A673 (cell line): ENCODE measurements around the gene ADARB2. TPM values are rescaled to one million over a fixed set of nuclear protein-coding genes. Genes with fewer than 3 reads are reported as not detected.

ENCODE experiments used
- BruUV-seq: library from RNA; stranded (reverse); fragments of 400-500 nt; replicated peaks from 2 replicates; lab custom pipeline; 2021; lab: Mats Ljungman, UMichigan
- CTCF ChIA-PET: fragments of 300-600 bp; sonication (Branson Sonifier 250); formaldehyde crosslinking; loops from one replicate; lab custom pipeline; 2022; ENCODE audit warnings: antibody characterized with exemption; lab: Charles Lee
- POLR2A ChIA-PET: fragments of 300-600 bp; sonication (Branson Sonifier 250); formaldehyde crosslinking; loops from one replicate; lab custom pipeline; 2022; ENCODE audit warnings: antibody characterized with exemption; ENCODE audit not compliant: low non-redundant PET; lab: Charles Lee
- DNase-seq: peaks from one replicate; pipeline ENCODE4 v3.0.0-alpha.2; 2015; ENCODE audit warnings: low spot score
- H3K27ac ChIP-seq: fragments of 200-600 bp; sonication (generic); 2 replicates; pipeline ENCODE4 v1.5.1; 2016; ENCODE audit warnings: mixed run types, low read depth, mild to moderate bottlenecking, mixed read lengths, antibody characterized with exemption, low read length; ENCODE audit not compliant: poor library complexity, severe bottlenecking
- H3K27me3 ChIP-seq: fragments of 200-600 bp; sonication (generic); replicated peaks from 2 replicates; pipeline ENCODE4 v1.6.1; 2017; ENCODE audit warnings: mixed run types, low read depth, mild to moderate bottlenecking, mixed read lengths, antibody characterized with exemption, low read length; ENCODE audit not compliant: insufficient read depth, poor library complexity
- H3K36me3 ChIP-seq: fragments of 200-600 bp; sonication (generic); 2 replicates; pipeline ENCODE4 v1.6.1; 2016; ENCODE audit warnings: mixed run types, mild to moderate bottlenecking, mixed read lengths, antibody characterized with exemption, low read length; ENCODE audit not compliant: insufficient read depth, poor library complexity, severe bottlenecking
- H3K4me1 ChIP-seq: fragments of 200-600 bp; sonication (generic); 2 replicates; pipeline ENCODE4 v1.6.1; 2017; ENCODE audit warnings: mixed run types, mild to moderate bottlenecking, mixed read lengths, antibody characterized with exemption, low read length; ENCODE audit not compliant: insufficient read depth, poor library complexity, severe bottlenecking
- H3K4me3 ChIP-seq: fragments of 200-600 bp; sonication (generic); 2 replicates; pipeline ENCODE4 v1.5.1; 2016; ENCODE audit warnings: low read depth, mixed run types, mild to moderate bottlenecking, mixed read lengths, low read length; ENCODE audit not compliant: poor library complexity, severe bottlenecking
- H3K9me3 ChIP-seq: fragments of 200-600 bp; sonication (generic); 2 replicates; pipeline ENCODE4 v1.6.1; 2016; ENCODE audit warnings: mixed run types, low read depth, mild to moderate bottlenecking, mixed read lengths, antibody characterized with exemption, low read length; ENCODE audit not compliant: poor library complexity, severe bottlenecking
- EZH2 ChIP-seq: fragments of 200-600 bp; sonication (generic); IDR thresholded peaks from 2 replicates; pipeline ENCODE4 v1.6.1; 2017; ENCODE audit warnings: borderline replicate concordance, low read depth, mild to moderate bottlenecking, mixed read lengths, antibody characterized with exemption, low read length; ENCODE audit not compliant: poor library complexity, severe bottlenecking
- intact Hi-C: fragments of 100-400 bp; cut with micrococcal nuclease; formaldehyde crosslinking; loops from one replicate; pipeline ENCODE4 v1.10.0; 2022; ENCODE audit not compliant: unreplicated experiment
- total RNA-seq: library from RNA; stranded (reverse); gene quantifications from 2 replicates; pipeline ENCODE4 v1.2.3, GENCODE V29; 2021
- TF ChIP-seq, protein P1 (sequence below): fragments of 300-800, 200-600 bp; sonication (generic); conservative IDR thresholded peaks from 2 replicates; pipeline ENCODE4 v1.5.1; 2017; ENCODE audit warnings: low read depth, mild to moderate bottlenecking, antibody characterized with exemption, low read length, moderate library complexity, mixed read lengths

Gene ADARB2
- total RNA-seq, 1 experiment from 2014 or later = not detected

DNA sequence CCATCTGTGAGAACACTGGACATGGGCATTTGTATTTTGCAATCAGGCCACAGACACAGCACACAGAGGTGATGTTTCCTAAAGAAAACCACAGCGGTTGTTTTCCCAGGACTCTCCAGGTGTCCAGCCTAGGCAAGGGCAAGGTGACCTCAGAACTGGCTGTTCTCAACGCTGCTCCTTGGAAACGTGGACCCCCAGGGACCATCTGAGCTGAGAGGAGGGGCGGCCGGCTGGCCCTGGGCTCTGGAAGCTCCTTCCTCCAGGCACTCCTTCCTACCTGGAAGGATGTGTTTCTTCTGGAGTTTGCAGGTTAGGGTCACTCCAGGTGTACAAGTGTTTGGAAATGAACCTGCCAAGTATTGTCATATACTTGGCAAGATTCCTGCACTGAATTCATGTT lies 103.1 kb downstream of the ADARB2 start:
- H3K36me3 ChIP-seq = no peaks in the 10 kb centered on the region
- H3K27ac ChIP-seq = no peak overlapping the region
- peaks cover 80% of the 10 kb centered on the region for H3K27me3 ChIP-seq
- no peaks in the 10 kb centered on the region for H3K4me1 ChIP-seq
- no peaks in the 10 kb centered on the region for H3K9me3 ChIP-seq
- no peak for DNase-seq
- CTCF ChIA-PET = no interaction called here
- H3K4me3 ChIP-seq = no peak overlapping the region
- TF ChIP-seq EZH2 = no peak
- TF ChIP-seq, protein P1, sequence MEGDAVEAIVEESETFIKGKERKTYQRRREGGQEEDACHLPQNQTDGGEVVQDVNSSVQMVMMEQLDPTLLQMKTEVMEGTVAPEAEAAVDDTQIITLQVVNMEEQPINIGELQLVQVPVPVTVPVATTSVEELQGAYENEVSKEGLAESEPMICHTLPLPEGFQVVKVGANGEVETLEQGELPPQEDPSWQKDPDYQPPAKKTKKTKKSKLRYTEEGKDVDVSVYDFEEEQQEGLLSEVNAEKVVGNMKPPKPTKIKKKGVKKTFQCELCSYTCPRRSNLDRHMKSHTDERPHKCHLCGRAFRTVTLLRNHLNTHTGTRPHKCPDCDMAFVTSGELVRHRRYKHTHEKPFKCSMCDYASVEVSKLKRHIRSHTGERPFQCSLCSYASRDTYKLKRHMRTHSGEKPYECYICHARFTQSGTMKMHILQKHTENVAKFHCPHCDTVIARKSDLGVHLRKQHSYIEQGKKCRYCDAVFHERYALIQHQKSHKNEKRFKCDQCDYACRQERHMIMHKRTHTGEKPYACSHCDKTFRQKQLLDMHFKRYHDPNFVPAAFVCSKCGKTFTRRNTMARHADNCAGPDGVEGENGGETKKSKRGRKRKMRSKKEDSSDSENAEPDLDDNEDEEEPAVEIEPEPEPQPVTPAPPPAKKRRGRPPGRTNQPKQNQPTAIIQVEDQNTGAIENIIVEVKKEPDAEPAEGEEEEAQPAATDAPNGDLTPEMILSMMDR = no peak
- BruUV-seq = no TSS peak
- intact Hi-C loops = no loop called here
- POLR2A ChIA-PET = no interaction called here

DNA sequence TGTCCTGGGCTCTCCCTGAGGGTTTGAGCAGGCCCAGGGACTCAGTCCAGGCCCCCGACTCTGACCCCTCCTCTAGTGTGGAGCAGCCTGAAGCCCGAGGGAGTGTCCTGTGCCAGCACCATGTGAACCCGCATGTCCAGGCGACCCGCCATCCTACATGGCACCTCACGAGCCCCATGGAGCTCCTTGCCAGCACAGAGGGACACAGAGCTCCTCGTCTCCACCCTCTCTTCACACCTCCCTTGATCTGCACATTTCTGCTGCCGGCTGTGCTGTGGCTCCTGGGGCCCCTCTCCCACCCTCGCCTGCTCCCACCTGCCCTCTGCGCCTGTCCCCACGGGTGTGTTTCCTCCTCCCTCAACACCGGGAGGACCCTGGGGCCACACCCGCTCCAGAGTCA lies 103.5 kb downstream of the ADARB2 start:
- no peaks in the 10 kb centered on the region for H3K36me3 ChIP-seq
- no peaks in the 10 kb centered on the region for H3K9me3 ChIP-seq
- peaks cover 80% of the 10 kb centered on the region for H3K27me3 ChIP-seq
- ChIA-PET POLR2A (no interaction called here), CTCF (no interaction called here)
- no peak for DNase-seq
- H3K4me1 ChIP-seq = no peaks in the 10 kb centered on the region
- TF ChIP-seq EZH2 = no peak
- TF ChIP-seq, protein P1 = no peak
- no TSS peak for BruUV-seq
- H3K4me3 ChIP-seq = no peak overlapping the region
- intact Hi-C loops = no loop called here
- no peak overlapping the region for H3K27ac ChIP-seq

DNA sequence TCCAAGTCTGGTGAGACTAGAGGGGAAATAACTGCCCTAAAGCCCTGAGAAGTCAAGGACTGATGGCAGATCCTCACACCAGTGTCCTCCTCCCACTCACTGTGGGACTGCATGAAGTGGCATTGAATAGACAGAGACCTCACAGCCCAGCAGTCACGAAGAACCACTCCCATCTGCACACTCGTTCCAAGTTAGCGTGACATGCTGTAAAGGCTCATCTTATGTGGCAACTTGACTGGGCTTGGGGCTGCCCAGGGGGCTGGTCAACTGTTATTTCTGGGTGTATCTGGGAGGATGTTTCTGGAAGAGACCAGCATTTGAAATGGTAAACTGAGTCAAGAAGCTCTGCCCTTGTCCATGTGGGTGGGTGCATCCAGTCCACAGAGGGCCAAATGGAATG lies 104.7 kb downstream of the ADARB2 start:
- Histone ChIP-seq H3K36me3 (no peaks in the 10 kb centered on the region), H3K27me3 (peaks cover 83% of the 10 kb centered on the region), H3K4me3 (no peak overlapping the region), H3K27ac (no peak overlapping the region), H3K9me3 (no peaks in the 10 kb centered on the region), H3K4me1 (no peaks in the 10 kb centered on the region)
- ChIA-PET CTCF (no interaction called here), POLR2A (no interaction called here)
- TF ChIP-seq EZH2 = no peak
- TF ChIP-seq, protein P1 = no peak
- intact Hi-C loops = no loop called here
- DNase-seq = no peak
- no TSS peak for BruUV-seq
